Keratinocyte (primary cell): ENCODE measurements around the gene TCTN2. TPM values are rescaled to one million over a fixed set of nuclear protein-coding genes. Genes with fewer than 3 reads are reported as not detected.

ENCODE experiments used
- DNase-seq: peaks from one replicate; pipeline ENCODE4 v3.0.0-alpha.2; 2011; ENCODE audit warnings: low read depth, missing footprints, low spot score
- FAIRE-seq: peaks from 2 replicates; lab custom pipeline; 2011; peaks lifted over from hg19 to GRCh38; lab: Jason Lieb, UNC
- H2AFZ ChIP-seq: 2 replicates; pipeline ENCODE4 v1.6.0; 2012; ENCODE audit warnings: low read length, control low read depth, inconsistent platforms; ENCODE audit not compliant: control insufficient read depth
- H3K27ac ChIP-seq: 2 replicates; pipeline ENCODE4 v1.5.1; 2011; ENCODE audit warnings: low read length; ENCODE audit not compliant: control insufficient read depth, insufficient read depth
- H3K27me3 ChIP-seq: 3 replicates; pipeline ENCODE4 v1.6.0; 2011; ENCODE audit warnings: low read length; ENCODE audit not compliant: control insufficient read depth, insufficient read depth; ENCODE audit errors: extremely low read depth
- H3K36me3 ChIP-seq, 2 experiments: 2 replicates in 1 of 2; 3 replicates in 1 of 2; pipeline ENCODE4 v1.5.1; 2011; ENCODE audit warnings: low read length in 2 of 2, mild to moderate bottlenecking in 1 of 2; ENCODE audit not compliant: control insufficient read depth in 2 of 2, insufficient read depth in 2 of 2; ENCODE audit errors: extremely low read depth in 1 of 2
- H3K4me1 ChIP-seq: 3 replicates; pipeline ENCODE4 v1.5.1; 2011; ENCODE audit warnings: low read length; ENCODE audit not compliant: control insufficient read depth, insufficient read depth; ENCODE audit errors: extremely low read depth
- H3K4me2 ChIP-seq: 3 replicates; pipeline ENCODE4 v1.6.0; 2011; ENCODE audit warnings: low read depth, low read length; ENCODE audit not compliant: control insufficient read depth, insufficient read depth; ENCODE audit errors: extremely low read depth
- H3K4me3 ChIP-seq, 3 experiments: fragments of 200-600 bp in 1 of 3; sonication (generic) in 1 of 3; 2 replicates in 2 of 3; 3 replicates in 1 of 3; pipeline ENCODE4 v1.5.1; 2011 to 2016; ENCODE audit warnings: low read length in 3 of 3, mild to moderate bottlenecking in 3 of 3, control low read depth in 2 of 3, inconsistent platforms in 1 of 3, low read depth in 1 of 3, mixed read lengths in 1 of 3, mixed run types in 1 of 3, moderate library complexity in 1 of 3; ENCODE audit not compliant: control insufficient read depth in 2 of 3, insufficient read depth in 2 of 3; ENCODE audit errors: extremely low read depth in 1 of 3
- H3K79me2 ChIP-seq: 2 replicates; pipeline ENCODE4 v1.6.0; 2012; ENCODE audit warnings: low read length; ENCODE audit not compliant: control insufficient read depth, insufficient read depth
- H3K9ac ChIP-seq: 3 replicates; pipeline ENCODE4 v1.6.0; 2011; ENCODE audit warnings: low read length; ENCODE audit not compliant: control insufficient read depth, insufficient read depth; ENCODE audit errors: extremely low read depth
- H3K9me1 ChIP-seq: 3 replicates; pipeline ENCODE4 v1.6.0; 2011; ENCODE audit warnings: low read length; ENCODE audit not compliant: control insufficient read depth, insufficient read depth; ENCODE audit errors: extremely low read depth
- H3K9me3 ChIP-seq: 2 replicates; pipeline ENCODE4 v1.5.1; 2012; ENCODE audit warnings: low read depth, low read length; ENCODE audit not compliant: control insufficient read depth
- H4K20me1 ChIP-seq: 3 replicates; pipeline ENCODE4 v1.6.0; 2011; ENCODE audit warnings: low read length; ENCODE audit not compliant: control insufficient read depth, insufficient read depth; ENCODE audit errors: extremely low read depth
- CTCF ChIP-seq, 3 experiments: IDR thresholded peaks in 1 of 3; conservative IDR thresholded peaks in 1 of 3; optimal IDR thresholded peaks in 1 of 3; 2 replicates in 2 of 3; 3 replicates in 1 of 3; pipeline versions ENCODE3 to v1.5.1; 2011; ENCODE audit warnings: low read length in 3 of 3, mild to moderate bottlenecking in 3 of 3, moderate library complexity in 2 of 3, control low read depth in 1 of 3, inconsistent platforms in 1 of 3; ENCODE audit not compliant: insufficient read depth in 2 of 3; ENCODE audit errors: extremely low read depth in 1 of 3
- EZH2 ChIP-seq: IDR thresholded peaks from one replicate; pipeline ENCODE4 v1.6.1; 2012; ENCODE audit warnings: inconsistent platforms, mild to moderate bottlenecking, low read length, moderate library complexity
- dilution Hi-C: fragments of 300-500 bp; cut with MboI; formaldehyde crosslinking; loops from one replicate; pipeline ENCODE4 v1.7.0; 2020; ENCODE audit warnings: low sequenced_read_pairs; ENCODE audit not compliant: extremely low pct_ligation_motif_present
- polyA plus RNA-seq, 5 experiments: library from polyadenylated mRNA; depleted of rRNA in 3 of 5; stranded (reverse) in 3 of 5; stranded (forward) in 1 of 5; unstranded in 1 of 5; fragments of >200 nt; gene quantifications; 1 replicate in 1 of 5; 2 replicates in 3 of 5; 3 replicates in 1 of 5; pipeline versions ENCODE4 v1.2.1 to v1.2.3, GENCODE V29; 2011 to 2012; ENCODE audit warnings: missing spikeins in 2 of 5, low read depth in 1 of 5, low replicate concordance in 1 of 5

Gene TCTN2
- polyA plus RNA-seq, 1 donor (not counting 4 experiments of a cell fraction or from before 2014, with no cell fraction given): 3.2 TPM

GRCh38 chr12:123696207-123696606 lies 25.3 kb downstream of the TCTN2 start:
- H3K36me3 ChIP-seq: peaks cover 2 to 7% of the 10 kb centered on the region in 2 experiments
- H3K9me3 ChIP-seq: no peaks in the 10 kb centered on the region
- DNase-seq (no peak), FAIRE-seq (no peak)
- no peaks in the 10 kb centered on the region for H4K20me1 ChIP-seq
- H3K4me3 ChIP-seq: no peak overlapping the region
- no peak overlapping the region for H2AFZ ChIP-seq
- TF ChIP-seq CTCF (optimal IDR thresholded peaks at IDR 0.05 in 1 of 3, IDR thresholded peaks at IDR 0.05 in 1 of 3, conservative IDR thresholded peaks at IDR 0.05 in 1 of 3; ENCODE audit: extremely low read depth in 1 of 3, insufficient read depth in 2 of 3, low read length in 3 of 3): no peak
- no peak for TF ChIP-seq EZH2
- dilution Hi-C loops: no loop called here
- no peaks in the 10 kb centered on the region for H3K79me2 ChIP-seq
- no peak overlapping the region for H3K9ac ChIP-seq
- H3K27me3 ChIP-seq: no peaks in the 10 kb centered on the region
- no peak overlapping the region for H3K4me2 ChIP-seq
- peaks cover under 1% of the 10 kb centered on the region for H3K4me1 ChIP-seq
- no peak overlapping the region for H3K27ac ChIP-seq
- no peaks in the 10 kb centered on the region for H3K9me1 ChIP-seq

- no peaks in the 10 kb centered on the region for H3K27me3 ChIP-seq
- no peak for TF ChIP-seq CTCF (optimal IDR thresholded peaks at IDR 0.05 in 1 of 3, IDR thresholded peaks at IDR 0.05 in 1 of 3, conservative IDR thresholded peaks at IDR 0.05 in 1 of 3; ENCODE audit: extremely low read depth in 1 of 3, insufficient read depth in 2 of 3, low read length in 3 of 3)
- TF ChIP-seq EZH2: no peak
Observed at GRCh38 chr12:123696646-123697045, 25.7 kb downstream of the TCTN2 start.

More at GRCh38 chr12:123696646-123697045, 25.7 kb downstream of the TCTN2 start:
- H3K9me1 ChIP-seq: no peaks in the 10 kb centered on the region
- no peak overlapping the region for H2AFZ ChIP-seq
- H3K27ac ChIP-seq: no peak overlapping the region
- no peak overlapping the region for H3K4me3 ChIP-seq
- no peaks in the 10 kb centered on the region for H3K79me2 ChIP-seq
- peaks cover 4 to 7% of the 10 kb centered on the region in 2 experiments for H3K36me3 ChIP-seq
- H4K20me1 ChIP-seq: no peaks in the 10 kb centered on the region
- H3K4me2 ChIP-seq: no peak overlapping the region
- FAIRE-seq (no peak), DNase-seq (no peak)
- dilution Hi-C loops: no loop called here
- H3K9ac ChIP-seq: no peak overlapping the region
- H3K4me1 ChIP-seq: no peaks in the 10 kb centered on the region
- H3K9me3 ChIP-seq: no peaks in the 10 kb centered on the region
